Mesendoderm (in vitro differentiated cells): ENCODE data around the gene FGFBP3.
A peak's percentile ranks its signal among the peaks of the same experiment; 100 is the strongest.

Source experiments
- DNase-seq: peaks from one replicate; pipeline ENCODE4 v3.0.0; 2013
- H2AK5ac ChIP-seq: 2 replicates; pipeline ENCODE4 v1.6.1; 2013; ENCODE audit warnings: low read length, inconsistent platforms
- H2BK120ac ChIP-seq: 2 replicates; pipeline ENCODE4 v1.6.1; 2013; ENCODE audit warnings: low read depth, mild to moderate bottlenecking, low read length, moderate library complexity, mixed read lengths
- H2BK15ac ChIP-seq: replicated peaks from 2 replicates; pipeline ENCODE4 v1.6.1; 2013; ENCODE audit warnings: low read depth, mild to moderate bottlenecking, moderate library complexity
- H2BK5ac ChIP-seq: 2 replicates; pipeline ENCODE4 v1.6.1; 2013; ENCODE audit warnings: low read length, inconsistent platforms
- H3K18ac ChIP-seq: 2 replicates; pipeline ENCODE4 v1.6.1; 2013; ENCODE audit warnings: mild to moderate bottlenecking, low read length, mixed read lengths
- H3K23ac ChIP-seq: one replicate; pipeline ENCODE4 v1.6.1; 2013; ENCODE audit warnings: low read length
- H3K27ac ChIP-seq: 2 replicates; pipeline ENCODE4 v1.5.1; 2013; ENCODE audit warnings: low read depth, mild to moderate bottlenecking, inconsistent platforms, low read length, moderate library complexity
- H3K27me3 ChIP-seq: 2 replicates; pipeline ENCODE4 v1.6.1; 2013; ENCODE audit warnings: low read length, control low read depth, mild to moderate bottlenecking, inconsistent platforms; ENCODE audit not compliant: insufficient read depth, poor library complexity
- H3K36me3 ChIP-seq: 2 replicates; pipeline ENCODE4 v1.6.1; 2013; ENCODE audit warnings: low read length, inconsistent platforms; ENCODE audit not compliant: control insufficient read depth, insufficient read depth
- H3K4ac ChIP-seq: one replicate; pipeline ENCODE4 v1.6.1; 2013; ENCODE audit warnings: low read depth, mild to moderate bottlenecking, low read length, moderate library complexity
- H3K4me1 ChIP-seq: 2 replicates; pipeline ENCODE4 v1.6.1; 2013; ENCODE audit warnings: low read depth, low read length, inconsistent platforms; ENCODE audit not compliant: control insufficient read depth
- H3K4me2 ChIP-seq: 2 replicates; pipeline ENCODE4 v1.6.1; 2013; ENCODE audit warnings: low read length
- H3K4me3 ChIP-seq: 2 replicates; pipeline ENCODE4 v1.5.1; 2013; ENCODE audit warnings: mild to moderate bottlenecking, low read length
- H3K56ac ChIP-seq: one replicate; pipeline ENCODE4 v1.6.1; 2013; ENCODE audit warnings: low read length
- H3K79me1 ChIP-seq: 2 replicates; pipeline ENCODE4 v1.6.1; 2013; ENCODE audit warnings: low read length, inconsistent platforms
- H3K79me2 ChIP-seq: 2 replicates; pipeline ENCODE4 v1.6.1; 2013; ENCODE audit warnings: mild to moderate bottlenecking, low read length; ENCODE audit not compliant: control insufficient read depth, insufficient read depth
- H3K9ac ChIP-seq: 2 replicates; pipeline ENCODE4 v1.6.1; 2013; ENCODE audit warnings: low read length, inconsistent platforms
- H4K5ac ChIP-seq: one replicate; pipeline ENCODE4 v1.6.1; 2013; ENCODE audit warnings: low read length
- H4K8ac ChIP-seq: one replicate; pipeline ENCODE4 v1.6.1; 2013; ENCODE audit warnings: low read depth, mild to moderate bottlenecking, control low read depth, low read length, moderate library complexity
- WGBS: extraction: QIAGEN DNeasy Blood & Tissue Kit; methylation state at CpG from one replicate; pipeline ENCODE4 v1.1.7; 2013; ENCODE audit warnings: low lambda C conversion rate, missing lambda C conversion rate; ENCODE audit not compliant: insufficient coverage; ENCODE audit errors: extremely low coverage; 5-methylcytosine and 5-hydroxymethylcytosine counted together

FGFBP3 gene

DNA sequence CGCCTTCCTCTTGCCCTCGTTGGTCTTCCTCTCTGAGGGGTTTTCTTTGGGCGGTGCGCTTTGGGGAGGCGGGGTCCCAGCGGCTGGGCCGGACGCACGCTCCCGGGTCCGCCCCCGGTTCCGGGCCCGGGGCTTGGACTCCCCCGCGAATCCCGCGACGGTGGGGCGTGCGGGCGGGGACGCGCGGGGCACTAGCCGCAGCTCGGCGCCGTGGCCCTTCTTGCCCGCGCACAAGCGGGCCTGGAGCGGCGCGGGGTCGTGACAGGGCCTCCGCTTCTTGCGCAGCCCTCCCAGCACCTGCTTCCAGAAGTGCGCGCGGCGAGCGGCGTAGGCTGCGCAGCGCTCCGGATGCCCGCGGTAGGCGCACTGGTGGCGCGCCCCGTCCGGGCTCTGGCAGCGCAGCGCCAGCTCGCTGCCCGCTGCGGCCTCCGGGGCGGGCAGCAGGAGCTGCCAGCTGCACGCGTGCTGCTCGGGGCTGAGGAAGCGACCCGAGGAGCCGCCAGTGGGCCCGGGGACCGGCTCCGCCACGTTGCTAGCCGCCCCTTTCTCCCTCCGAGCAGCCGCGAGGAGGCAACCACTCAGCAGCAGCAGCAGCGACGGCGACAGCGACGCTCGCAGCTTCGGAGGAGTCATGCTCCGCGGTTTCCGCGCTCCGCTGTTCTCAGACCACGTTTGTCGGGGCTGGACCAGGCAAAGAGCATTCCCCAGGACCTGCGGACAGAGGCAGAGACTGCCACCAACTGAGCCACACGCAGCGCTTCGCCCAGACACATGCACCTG is 759 bp downstream of the FGFBP3 start:
- Histone ChIP-seq H3K9ac (peak overlapping the region; percentile 93), H3K4me2 (peak overlapping the region; percentile 81), H3K18ac (peak overlapping the region; percentile 75), H3K27me3 (no peaks in the 10 kb centered on the region), H2BK120ac (no peak overlapping the region), H3K79me1 (peaks cover 4% of the 10 kb centered on the region), H3K4me1 (peaks cover 2% of the 10 kb centered on the region), H3K27ac (peak overlapping the region; percentile 14), H2AK5ac (no peak overlapping the region), H3K79me2 (peaks cover 6% of the 10 kb centered on the region), H3K23ac (no peak overlapping the region), H4K8ac (no peak overlapping the region), H4K5ac (no peak overlapping the region), H3K4me3 (peak overlapping the region; percentile 88), H3K36me3 (no peaks in the 10 kb centered on the region), H3K4ac (peak overlapping the region; percentile 74), H2BK15ac (no peak overlapping the region), H3K56ac (peak overlapping the region; percentile 98), H2BK5ac (peak overlapping the region; percentile 67)
- no CpG with 5 or more reads among the region's 93 CpGs for WGBS
- DNase-seq: peak; percentile 95

DNA sequence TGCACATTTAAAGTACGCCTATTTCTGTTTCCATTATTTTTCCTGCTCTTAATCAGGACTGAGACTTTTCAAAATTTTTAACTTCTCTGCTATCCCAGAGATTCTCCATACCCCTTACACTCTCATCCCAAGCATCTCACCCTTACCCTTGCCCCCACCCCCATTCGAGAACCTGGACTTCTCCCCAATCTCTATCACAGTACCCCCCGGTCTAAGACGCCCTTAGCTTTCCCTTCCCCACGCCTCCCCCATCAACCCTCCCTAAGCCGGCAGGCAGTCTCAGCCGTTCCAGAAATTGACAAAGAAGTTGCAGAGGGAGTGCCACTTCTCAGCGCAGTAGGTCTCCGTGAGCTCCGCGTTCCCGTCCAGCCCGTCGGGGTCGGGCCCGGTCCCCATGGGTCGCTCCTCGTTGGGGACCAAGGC is 1.4 kb downstream of the FGFBP3 start:
- H3K9ac ChIP-seq: peak overlapping the region; percentile 93
- H4K8ac ChIP-seq: no peak overlapping the region
- no peak overlapping the region for H2BK15ac ChIP-seq
- H3K18ac ChIP-seq: peak overlapping the region; percentile 75
- peak overlapping the region; percentile 88 for H3K4me3 ChIP-seq
- DNase-seq: peak; percentile 53
- peak overlapping the region; percentile 14 for H3K27ac ChIP-seq
- H3K56ac ChIP-seq: peak overlapping the region; percentile 98
- no peak overlapping the region for H3K4ac ChIP-seq
- no peak overlapping the region for H4K5ac ChIP-seq
- peaks cover 6% of the 10 kb centered on the region for H3K79me2 ChIP-seq
- no peaks in the 10 kb centered on the region for H3K36me3 ChIP-seq
- peaks cover 4% of the 10 kb centered on the region for H3K79me1 ChIP-seq
- H2BK120ac ChIP-seq: no peak overlapping the region
- H2BK5ac ChIP-seq: peak overlapping the region; percentile 67
- WGBS: no CpG with 5 or more reads among the region's 18 CpGs
- H3K4me2 ChIP-seq: peak overlapping the region; percentile 61
- H3K23ac ChIP-seq: no peak overlapping the region
- H3K27me3 ChIP-seq: no peaks in the 10 kb centered on the region
- H3K4me1 ChIP-seq: peaks cover 2% of the 10 kb centered on the region
- H2AK5ac ChIP-seq: no peak overlapping the region

DNA sequence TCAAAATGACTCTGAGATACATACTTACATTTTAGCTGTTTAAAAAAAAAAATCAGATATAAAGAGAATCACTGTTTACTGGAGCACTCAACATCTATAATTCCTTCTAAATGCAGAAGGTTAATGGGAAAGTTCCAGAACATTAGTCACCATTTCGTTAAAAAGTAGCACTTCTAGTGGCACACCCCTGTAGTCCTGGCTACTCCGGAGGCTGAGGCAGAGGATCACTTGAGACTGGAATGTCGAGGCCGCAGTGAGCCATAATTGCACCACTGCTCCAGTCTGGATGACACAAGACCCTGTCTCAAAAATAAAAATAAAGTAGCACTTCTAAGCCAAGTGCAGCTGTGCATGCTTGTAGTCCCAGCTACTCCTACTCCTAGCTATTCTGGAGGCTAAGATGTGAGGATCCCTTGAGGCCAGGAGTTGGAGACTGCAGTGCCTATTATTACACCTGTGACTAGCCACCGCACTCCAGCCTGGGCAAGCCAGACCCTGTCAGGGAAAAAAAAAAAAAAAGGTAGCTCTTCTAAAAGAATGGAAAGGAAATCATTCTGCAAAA is 2.2 kb downstream of the FGFBP3 start:
- no peak overlapping the region for H2BK15ac ChIP-seq
- H3K79me2 ChIP-seq: peaks cover 6% of the 10 kb centered on the region
- H3K27ac ChIP-seq: no peak overlapping the region
- peak overlapping the region; percentile 79 for H3K56ac ChIP-seq
- no peak overlapping the region for H3K23ac ChIP-seq
- DNase-seq: no peak
- H3K79me1 ChIP-seq: peaks cover 4% of the 10 kb centered on the region
- no peak overlapping the region for H2AK5ac ChIP-seq
- no peaks in the 10 kb centered on the region for H3K36me3 ChIP-seq
- no peak overlapping the region for H4K5ac ChIP-seq
- WGBS: no CpG with 5 or more reads among the region's 5 CpGs
- H3K4me1 ChIP-seq: peaks cover 2% of the 10 kb centered on the region
- no peak overlapping the region for H3K18ac ChIP-seq
- no peak overlapping the region for H3K4me3 ChIP-seq
- H4K8ac ChIP-seq: no peak overlapping the region
- no peak overlapping the region for H2BK5ac ChIP-seq
- no peaks in the 10 kb centered on the region for H3K27me3 ChIP-seq
- H3K9ac ChIP-seq: peak overlapping the region; percentile 93
- no peak overlapping the region for H2BK120ac ChIP-seq
- H3K4me2 ChIP-seq: peak overlapping the region; percentile 61
- H3K4ac ChIP-seq: no peak overlapping the region

DNA sequence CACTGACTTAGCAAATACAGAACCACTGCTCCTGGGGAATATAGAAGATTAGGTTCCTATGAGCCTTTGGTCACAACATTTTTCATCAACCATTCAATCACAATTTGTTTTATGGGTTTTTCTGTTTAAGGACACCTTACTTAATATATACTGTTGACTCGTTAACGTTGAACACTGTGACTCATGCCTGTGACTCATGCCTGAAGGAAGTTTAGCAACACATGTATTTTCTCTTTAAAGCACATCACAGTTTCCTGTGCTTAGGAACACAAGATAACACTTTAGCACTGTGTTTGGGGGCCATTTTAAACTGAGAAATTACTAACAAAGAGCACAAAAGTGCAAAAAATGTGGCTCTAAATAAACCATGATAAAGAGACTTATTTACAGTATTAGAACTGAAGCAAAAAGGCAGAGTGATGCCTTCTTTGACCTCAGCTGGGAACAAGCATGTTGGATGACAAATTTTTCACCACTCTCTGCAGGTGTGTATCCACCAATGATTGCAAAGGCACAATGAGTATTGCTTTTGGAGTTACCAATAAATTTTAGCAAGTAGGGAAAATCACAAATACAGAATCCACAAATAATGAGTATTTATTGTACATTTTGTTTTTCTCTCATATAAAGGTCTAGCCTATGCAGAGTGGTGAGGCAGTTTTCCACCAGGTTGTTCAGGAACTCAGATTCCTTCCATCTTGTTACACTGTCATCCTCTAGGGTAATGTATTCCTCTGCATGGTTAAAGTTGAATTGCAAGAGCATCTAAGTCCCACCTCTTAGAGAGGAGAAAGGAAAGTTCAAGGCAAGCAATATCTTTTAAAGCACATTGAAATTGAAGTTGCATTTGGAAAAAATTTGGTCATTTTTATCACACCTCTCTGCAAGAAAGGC is 7.3 kb downstream of the FGFBP3 start:
- H3K4me3 ChIP-seq: no peak overlapping the region
- no peak overlapping the region for H4K5ac ChIP-seq
- H3K18ac ChIP-seq: no peak overlapping the region
- peak overlapping the region; percentile 78 for H2BK120ac ChIP-seq
- no peak overlapping the region for H2AK5ac ChIP-seq
- H3K4me2 ChIP-seq: no peak overlapping the region
- no CpG with 5 or more reads among the region's 2 CpGs for WGBS
- no peak overlapping the region for H3K27ac ChIP-seq
- H3K4ac ChIP-seq: no peak overlapping the region
- no peak overlapping the region for H3K9ac ChIP-seq
- H3K4me1 ChIP-seq: no peaks in the 10 kb centered on the region
- H3K79me2 ChIP-seq: no peaks in the 10 kb centered on the region
- H2BK5ac ChIP-seq: no peak overlapping the region
- no peaks in the 10 kb centered on the region for H3K79me1 ChIP-seq
- no peak overlapping the region for H2BK15ac ChIP-seq
- DNase-seq: peak; percentile 65
- no peak overlapping the region for H3K56ac ChIP-seq
- H3K36me3 ChIP-seq: no peaks in the 10 kb centered on the region
- no peaks in the 10 kb centered on the region for H3K27me3 ChIP-seq
- H3K23ac ChIP-seq: no peak overlapping the region
- no peak overlapping the region for H4K8ac ChIP-seq

DNA sequence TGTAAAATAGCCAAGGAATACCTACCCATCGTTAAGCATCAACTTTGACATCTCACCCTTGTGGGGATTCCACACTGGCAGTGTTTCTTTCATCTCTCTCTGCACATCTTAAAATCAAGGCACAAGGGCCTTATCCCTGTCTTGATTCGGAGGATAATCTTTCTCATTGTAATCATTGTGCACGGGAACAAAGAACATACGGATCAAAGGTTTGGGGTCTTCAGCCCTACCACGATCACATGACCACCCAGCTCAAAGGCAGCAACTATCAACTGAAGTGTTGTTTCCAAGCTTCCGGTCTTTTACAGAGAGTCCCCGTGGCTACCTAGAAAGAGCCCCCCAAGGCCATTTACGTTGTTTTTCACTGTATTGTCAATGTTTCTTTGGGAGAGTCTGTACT is 11.9 kb downstream of the FGFBP3 start:
- no peaks in the 10 kb centered on the region for H3K36me3 ChIP-seq
- H3K27ac ChIP-seq: no peak overlapping the region
- no peak overlapping the region for H3K4ac ChIP-seq
- H3K4me1 ChIP-seq: no peaks in the 10 kb centered on the region
- no peak overlapping the region for H3K9ac ChIP-seq
- no peak overlapping the region for H2BK15ac ChIP-seq
- no peak overlapping the region for H3K23ac ChIP-seq
- H3K4me2 ChIP-seq: no peak overlapping the region
- no peaks in the 10 kb centered on the region for H3K79me1 ChIP-seq
- no peaks in the 10 kb centered on the region for H3K27me3 ChIP-seq
- H2BK120ac ChIP-seq: no peak overlapping the region
- H3K18ac ChIP-seq: no peak overlapping the region
- no peak for DNase-seq
- no peak overlapping the region for H4K5ac ChIP-seq
- no peak overlapping the region for H4K8ac ChIP-seq
- no CpG with 5 or more reads among the region's 8 CpGs for WGBS
- H2AK5ac ChIP-seq: no peak overlapping the region
- no peak overlapping the region for H3K4me3 ChIP-seq
- no peak overlapping the region for H3K56ac ChIP-seq
- H3K79me2 ChIP-seq: no peaks in the 10 kb centered on the region
- no peak overlapping the region for H2BK5ac ChIP-seq
